Liver (tissue), 9 donors: ENCODE results near the gene KCNQ4. TPM values are rescaled to one million over a fixed set of nuclear protein-coding genes. Genes with fewer than 3 reads are reported as not detected.

Source experiments
- DNase-seq: peaks from one replicate; pipeline ENCODE4 v3.0.0-alpha.2; 2017; ENCODE audit warnings: low spot score
- H3K27ac ChIP-seq, 2 donors: one replicate each; pipeline ENCODE4 v1.7.0; 2013; ENCODE audit warnings: inconsistent platforms in 2 of 2, low read length in 2 of 2, control low read depth in 1 of 2, low read depth in 1 of 2, mild to moderate bottlenecking in 1 of 2
- H3K27me3 ChIP-seq, 4 donors: one replicate each; pipeline versions ENCODE4 v1.6.1 to v1.7.0; 2013; ENCODE audit warnings: low read length in 3 of 4, inconsistent platforms in 1 of 4, mild to moderate bottlenecking in 1 of 4, moderate library complexity in 1 of 4; ENCODE audit not compliant: control insufficient read depth in 4 of 4, insufficient read depth in 4 of 4
- H3K36me3 ChIP-seq, 4 donors: one replicate each; pipeline versions ENCODE4 v1.6.1 to v1.7.0; 2013; ENCODE audit warnings: low read length in 3 of 4, mild to moderate bottlenecking in 3 of 4, low read depth in 1 of 4, moderate library complexity in 1 of 4; ENCODE audit not compliant: control insufficient read depth in 4 of 4, insufficient read depth in 3 of 4
- H3K4me1 ChIP-seq, 4 donors: one replicate each; pipeline versions ENCODE4 v1.6.1 to v1.7.0; 2013; ENCODE audit warnings: low read length in 3 of 4, mild to moderate bottlenecking in 3 of 4, moderate library complexity in 1 of 4; ENCODE audit not compliant: control insufficient read depth in 4 of 4, insufficient read depth in 4 of 4
- H3K4me3 ChIP-seq, 3 donors: one replicate each; pipeline versions ENCODE4 v1.6.1 to v1.7.0; 2013; ENCODE audit warnings: low read length in 3 of 3, control low read depth in 1 of 3, low read depth in 1 of 3, mild to moderate bottlenecking in 1 of 3
- H3K9ac ChIP-seq, 2 donors: one replicate each; pipeline ENCODE4 v1.7.0; 2013; ENCODE audit warnings: low read length in 2 of 2, mild to moderate bottlenecking in 2 of 2, moderate library complexity in 2 of 2, control low read depth in 1 of 2, low read depth in 1 of 2
- H3K9me3 ChIP-seq, 4 donors: one replicate each; pipeline versions ENCODE4 v1.6.1 to v1.7.0; 2013; ENCODE audit warnings: low read length in 3 of 4; ENCODE audit not compliant: control insufficient read depth in 4 of 4
- EGR1 ChIP-seq, 2 donors: IDR thresholded peaks; 2 replicates each; pipeline ENCODE4 v1.6.1; 2016 to 2018; ENCODE audit warnings: antibody characterized with exemption in 2 of 2, low read depth in 2 of 2
- FOXA1 ChIP-seq: IDR thresholded peaks from 2 replicates; pipeline ENCODE4 v1.6.1; 2016; ENCODE audit warnings: antibody characterized with exemption
- GABPA ChIP-seq, 2 donors: IDR thresholded peaks in 1 of 2; conservative IDR thresholded peaks in 1 of 2; 2 replicates each; pipeline ENCODE4 v1.6.1; 2016; ENCODE audit warnings: antibody characterized with exemption in 2 of 2, mild to moderate bottlenecking in 1 of 2, moderate library complexity in 1 of 2
- HNF4A ChIP-seq, 2 donors: conservative IDR thresholded peaks; 2 replicates each; pipeline ENCODE4 v1.6.1; 2016; ENCODE audit warnings: antibody characterized with exemption in 2 of 2, mild to moderate bottlenecking in 2 of 2
- HNF4G ChIP-seq: IDR thresholded peaks from 2 replicates; pipeline ENCODE4 v1.6.1; 2016; ENCODE audit warnings: antibody characterized with exemption
- JUND ChIP-seq, 2 donors: IDR thresholded peaks; 2 replicates each; pipeline ENCODE4 v1.6.1; 2016; ENCODE audit warnings: antibody characterized with exemption in 2 of 2
- NR2F2 ChIP-seq: IDR thresholded peaks from 2 replicates; pipeline ENCODE4 v1.6.1; 2016; ENCODE audit warnings: antibody characterized with exemption
- RAD21 ChIP-seq, 2 donors: IDR thresholded peaks; 2 replicates each; pipeline ENCODE4 v1.6.1; 2016; ENCODE audit warnings: antibody characterized with exemption in 2 of 2, mild to moderate bottlenecking in 2 of 2
- RXRA ChIP-seq, 2 donors: IDR thresholded peaks; 2 replicates each; pipeline ENCODE4 v1.6.1; 2017 to 2018; ENCODE audit warnings: antibody characterized with exemption in 2 of 2, mild to moderate bottlenecking in 1 of 2
- TAF1 ChIP-seq: conservative IDR thresholded peaks from 2 replicates; pipeline ENCODE4 v1.6.1; 2016; ENCODE audit warnings: antibody characterized with exemption, mild to moderate bottlenecking
- YY1 ChIP-seq: IDR thresholded peaks from 2 replicates; pipeline ENCODE4 v1.6.1; 2016; ENCODE audit warnings: antibody characterized with exemption, mild to moderate bottlenecking
- WGBS: extraction: QIAGEN DNeasy Blood & Tissue Kit; methylation state at CpG from one replicate; pipeline ENCODE4 v1.1.7; 2013; 5-methylcytosine and 5-hydroxymethylcytosine counted together
- polyA plus RNA-seq, 2 donors: library from polyadenylated mRNA; stranded (reverse) in 1 of 2; unstranded in 1 of 2; fragments of 200-250 nt in 1 of 2; fragments of >200 nt in 1 of 2; fragmentation: Nextera tagmentation in 1 of 2; extraction: Ambion mirVana in 1 of 2; gene quantifications; one replicate each; pipeline versions ENCODE4 v1.2.1 to v1.2.3, GENCODE V29; 2013 to 2015
- total RNA-seq, 2 donors: library from RNA; depleted of rRNA; stranded (reverse); fragments of >200 nt; gene quantifications; one replicate each; pipeline ENCODE4 v1.2.3, GENCODE V29; 2014
- TF ChIP-seq, protein P1 (sequence below): fragments of 150-350 bp; IDR thresholded peaks from 2 replicates; pipeline ENCODE4 v1.5.1; 2017; ENCODE audit warnings: improper control_type of control experiment, low read depth, low read length; ENCODE audit not compliant: missing input control
- TF ChIP-seq, protein P2 (sequence below): IDR thresholded peaks from 2 replicates; pipeline ENCODE4 v1.6.1; 2016; ENCODE audit warnings: antibody characterized with exemption
- TF ChIP-seq, protein P3 (sequence below): IDR thresholded peaks from 2 replicates; pipeline ENCODE4 v1.6.1; 2016; ENCODE audit warnings: antibody characterized with exemption, mild to moderate bottlenecking
- TF ChIP-seq, protein P4 (sequence below): IDR thresholded peaks from 2 replicates; pipeline ENCODE4 v1.6.1; 2016; ENCODE audit warnings: antibody characterized with exemption
- TF ChIP-seq, protein P5 (sequence below): IDR thresholded peaks from 2 replicates; pipeline ENCODE4 v1.6.1; 2016; ENCODE audit warnings: antibody characterized with exemption
- donor health status: healthy.
- donor health status: healthy.
- donor health status: healthy.
- donor health status: healthy.
- donor health status: healthy.

Gene KCNQ4
- total and polyA plus RNA-seq, 4 donors, result 0.10 to 2.1 (median 0.27) TPM

DNA sequence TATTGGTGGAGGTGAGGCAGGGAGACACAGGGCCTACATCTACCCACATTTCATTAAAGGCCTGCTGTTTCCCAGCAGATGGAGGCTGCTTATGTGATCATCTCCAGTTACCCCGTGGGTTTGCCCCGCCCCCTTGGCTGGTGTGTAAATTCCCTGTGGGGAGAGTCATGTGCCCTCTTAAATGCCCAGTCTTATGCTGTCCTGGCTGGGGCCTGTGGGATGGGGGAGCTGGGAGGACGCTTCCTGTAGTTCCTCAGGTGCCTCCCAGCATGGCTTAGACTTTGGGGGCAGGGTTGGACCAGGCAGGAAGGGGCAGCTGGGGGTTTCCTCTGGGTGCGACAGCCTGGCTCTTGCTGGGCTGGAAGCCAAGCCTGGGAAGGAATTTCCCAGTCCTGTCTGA, 94.1 kb downstream of the KCNQ4 start:
- peaks cover 0 to 3% (median 0%) of the 10 kb centered on the region in 4 donors for H3K4me1 ChIP-seq
- H3K9ac ChIP-seq, result no peak overlapping the region
- H3K27me3 ChIP-seq, result no peaks in the 10 kb centered on the region
- H3K9me3 ChIP-seq, result peaks cover 0 to 2% (median 0%) of the 10 kb centered on the region in 4 donors
- DNase-seq, result no peak
- H3K27ac ChIP-seq, result no peak overlapping the region
- no peak overlapping the region for H3K4me3 ChIP-seq
- H3K36me3 ChIP-seq, result no peaks in the 10 kb centered on the region
- TF ChIP-seq GABPA (IDR thresholded peaks at IDR 0.05 in 1 of 2, conservative IDR thresholded peaks at IDR 0.05 in 1 of 2) (no peak), FOXA1 (no peak), TAF1 (no peak)
- TF ChIP-seq, protein P1, sequence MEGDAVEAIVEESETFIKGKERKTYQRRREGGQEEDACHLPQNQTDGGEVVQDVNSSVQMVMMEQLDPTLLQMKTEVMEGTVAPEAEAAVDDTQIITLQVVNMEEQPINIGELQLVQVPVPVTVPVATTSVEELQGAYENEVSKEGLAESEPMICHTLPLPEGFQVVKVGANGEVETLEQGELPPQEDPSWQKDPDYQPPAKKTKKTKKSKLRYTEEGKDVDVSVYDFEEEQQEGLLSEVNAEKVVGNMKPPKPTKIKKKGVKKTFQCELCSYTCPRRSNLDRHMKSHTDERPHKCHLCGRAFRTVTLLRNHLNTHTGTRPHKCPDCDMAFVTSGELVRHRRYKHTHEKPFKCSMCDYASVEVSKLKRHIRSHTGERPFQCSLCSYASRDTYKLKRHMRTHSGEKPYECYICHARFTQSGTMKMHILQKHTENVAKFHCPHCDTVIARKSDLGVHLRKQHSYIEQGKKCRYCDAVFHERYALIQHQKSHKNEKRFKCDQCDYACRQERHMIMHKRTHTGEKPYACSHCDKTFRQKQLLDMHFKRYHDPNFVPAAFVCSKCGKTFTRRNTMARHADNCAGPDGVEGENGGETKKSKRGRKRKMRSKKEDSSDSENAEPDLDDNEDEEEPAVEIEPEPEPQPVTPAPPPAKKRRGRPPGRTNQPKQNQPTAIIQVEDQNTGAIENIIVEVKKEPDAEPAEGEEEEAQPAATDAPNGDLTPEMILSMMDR, result no peak
- WGBS, result 50% methylated on average over 4 of the region's 4 CpGs

DNA sequence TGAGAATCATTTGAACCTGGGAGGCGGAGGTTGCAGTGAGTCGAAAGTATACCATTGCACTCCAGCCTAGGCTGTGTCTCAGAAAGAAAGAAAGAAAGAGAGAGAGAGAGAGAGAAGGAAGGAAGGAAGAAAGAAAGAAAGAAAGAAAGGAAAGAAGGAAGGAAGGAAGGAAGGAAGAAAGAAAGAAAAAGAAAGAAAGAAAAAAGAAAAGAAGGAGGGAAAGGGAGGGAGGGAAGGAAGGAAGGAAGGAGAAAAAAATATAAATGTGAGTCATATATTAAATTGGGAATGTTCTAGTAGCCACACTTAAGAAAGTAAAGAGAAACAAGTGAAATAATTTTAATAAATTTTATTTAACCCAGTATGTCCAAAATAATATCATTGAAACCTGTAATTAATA, 95.3 kb downstream of the KCNQ4 start:
- 98% methylated on average over 2 of the region's 2 CpGs for WGBS
- no peaks in the 10 kb centered on the region for H3K36me3 ChIP-seq
- H3K9ac ChIP-seq, result no peak overlapping the region
- H3K4me3 ChIP-seq, result no peak overlapping the region
- no peaks in the 10 kb centered on the region for H3K27me3 ChIP-seq
- peaks cover 0 to 2% (median 0%) of the 10 kb centered on the region in 4 donors for H3K9me3 ChIP-seq
- TF ChIP-seq, protein P2, sequence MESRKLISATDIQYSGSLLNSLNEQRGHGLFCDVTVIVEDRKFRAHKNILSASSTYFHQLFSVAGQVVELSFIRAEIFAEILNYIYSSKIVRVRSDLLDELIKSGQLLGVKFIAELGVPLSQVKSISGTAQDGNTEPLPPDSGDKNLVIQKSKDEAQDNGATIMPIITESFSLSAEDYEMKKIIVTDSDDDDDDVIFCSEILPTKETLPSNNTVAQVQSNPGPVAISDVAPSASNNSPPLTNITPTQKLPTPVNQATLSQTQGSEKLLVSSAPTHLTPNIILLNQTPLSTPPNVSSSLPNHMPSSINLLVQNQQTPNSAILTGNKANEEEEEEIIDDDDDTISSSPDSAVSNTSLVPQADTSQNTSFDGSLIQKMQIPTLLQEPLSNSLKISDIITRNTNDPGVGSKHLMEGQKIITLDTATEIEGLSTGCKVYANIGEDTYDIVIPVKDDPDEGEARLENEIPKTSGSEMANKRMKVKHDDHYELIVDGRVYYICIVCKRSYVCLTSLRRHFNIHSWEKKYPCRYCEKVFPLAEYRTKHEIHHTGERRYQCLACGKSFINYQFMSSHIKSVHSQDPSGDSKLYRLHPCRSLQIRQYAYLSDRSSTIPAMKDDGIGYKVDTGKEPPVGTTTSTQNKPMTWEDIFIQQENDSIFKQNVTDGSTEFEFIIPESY, result no peak
- TF ChIP-seq RXRA (IDR thresholded peaks at IDR 0.05), result no peak
- no peak for TF ChIP-seq TAF1
- no peak for TF ChIP-seq JUND (IDR thresholded peaks at IDR 0.05)
- TF ChIP-seq EGR1 (IDR thresholded peaks at IDR 0.05; ENCODE audit: low read depth in 2 of 2), result no peak
- TF ChIP-seq NR2F2, result no peak
- no peak for TF ChIP-seq FOXA1
- TF ChIP-seq, protein P3, sequence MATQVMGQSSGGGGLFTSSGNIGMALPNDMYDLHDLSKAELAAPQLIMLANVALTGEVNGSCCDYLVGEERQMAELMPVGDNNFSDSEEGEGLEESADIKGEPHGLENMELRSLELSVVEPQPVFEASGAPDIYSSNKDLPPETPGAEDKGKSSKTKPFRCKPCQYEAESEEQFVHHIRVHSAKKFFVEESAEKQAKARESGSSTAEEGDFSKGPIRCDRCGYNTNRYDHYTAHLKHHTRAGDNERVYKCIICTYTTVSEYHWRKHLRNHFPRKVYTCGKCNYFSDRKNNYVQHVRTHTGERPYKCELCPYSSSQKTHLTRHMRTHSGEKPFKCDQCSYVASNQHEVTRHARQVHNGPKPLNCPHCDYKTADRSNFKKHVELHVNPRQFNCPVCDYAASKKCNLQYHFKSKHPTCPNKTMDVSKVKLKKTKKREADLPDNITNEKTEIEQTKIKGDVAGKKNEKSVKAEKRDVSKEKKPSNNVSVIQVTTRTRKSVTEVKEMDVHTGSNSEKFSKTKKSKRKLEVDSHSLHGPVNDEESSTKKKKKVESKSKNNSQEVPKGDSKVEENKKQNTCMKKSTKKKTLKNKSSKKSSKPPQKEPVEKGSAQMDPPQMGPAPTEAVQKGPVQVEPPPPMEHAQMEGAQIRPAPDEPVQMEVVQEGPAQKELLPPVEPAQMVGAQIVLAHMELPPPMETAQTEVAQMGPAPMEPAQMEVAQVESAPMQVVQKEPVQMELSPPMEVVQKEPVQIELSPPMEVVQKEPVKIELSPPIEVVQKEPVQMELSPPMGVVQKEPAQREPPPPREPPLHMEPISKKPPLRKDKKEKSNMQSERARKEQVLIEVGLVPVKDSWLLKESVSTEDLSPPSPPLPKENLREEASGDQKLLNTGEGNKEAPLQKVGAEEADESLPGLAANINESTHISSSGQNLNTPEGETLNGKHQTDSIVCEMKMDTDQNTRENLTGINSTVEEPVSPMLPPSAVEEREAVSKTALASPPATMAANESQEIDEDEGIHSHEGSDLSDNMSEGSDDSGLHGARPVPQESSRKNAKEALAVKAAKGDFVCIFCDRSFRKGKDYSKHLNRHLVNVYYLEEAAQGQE, result no peak
- TF ChIP-seq, protein P1, result no peak
- TF ChIP-seq RAD21 (IDR thresholded peaks at IDR 0.05), result no peak
- TF ChIP-seq HNF4G, result no peak
- TF ChIP-seq YY1, result no peak
- no peak for TF ChIP-seq GABPA (IDR thresholded peaks at IDR 0.05 in 1 of 2, conservative IDR thresholded peaks at IDR 0.05 in 1 of 2)
- TF ChIP-seq, protein P4, sequence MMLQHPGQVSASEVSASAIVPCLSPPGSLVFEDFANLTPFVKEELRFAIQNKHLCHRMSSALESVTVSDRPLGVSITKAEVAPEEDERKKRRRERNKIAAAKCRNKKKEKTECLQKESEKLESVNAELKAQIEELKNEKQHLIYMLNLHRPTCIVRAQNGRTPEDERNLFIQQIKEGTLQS, result no peak
- no peak for TF ChIP-seq HNF4A (conservative IDR thresholded peaks at IDR 0.05)
- TF ChIP-seq, protein P5, sequence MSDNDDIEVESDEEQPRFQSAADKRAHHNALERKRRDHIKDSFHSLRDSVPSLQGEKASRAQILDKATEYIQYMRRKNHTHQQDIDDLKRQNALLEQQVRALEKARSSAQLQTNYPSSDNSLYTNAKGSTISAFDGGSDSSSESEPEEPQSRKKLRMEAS, result no peak
- H3K27ac ChIP-seq, result no peak overlapping the region
- H3K4me1 ChIP-seq, result peaks cover under 1 to 5% (median 1%) of the 10 kb centered on the region in 4 donors
- DNase-seq, result no peak
